HUES48 (cell line): ENCODE data around the gene FHIP1A.

Experiments used
- H3K27ac ChIP-seq: one replicate; pipeline ENCODE4 v1.7.0; 2013; ENCODE audit warnings: low read depth, low read length, inconsistent platforms
- H3K27me3 ChIP-seq: 2 replicates; pipeline ENCODE4 v1.6.1; 2013; ENCODE audit warnings: mild to moderate bottlenecking, low read length; ENCODE audit not compliant: control insufficient read depth, insufficient read depth
- H3K36me3 ChIP-seq: 2 replicates; pipeline ENCODE4 v1.6.1; 2013; ENCODE audit warnings: low read length; ENCODE audit not compliant: control insufficient read depth, insufficient read depth
- H3K4me1 ChIP-seq: 2 replicates; pipeline ENCODE4 v1.6.1; 2013; ENCODE audit warnings: mild to moderate bottlenecking, low read length; ENCODE audit not compliant: control insufficient read depth, insufficient read depth
- H3K4me3 ChIP-seq: 2 replicates; pipeline ENCODE4 v1.5.1; 2013; ENCODE audit warnings: mild to moderate bottlenecking, low read depth, low read length
- H3K9ac ChIP-seq: 2 replicates; pipeline ENCODE4 v1.6.1; 2013; ENCODE audit warnings: mild to moderate bottlenecking, low read depth, low read length, moderate library complexity
- H3K9me3 ChIP-seq: 2 replicates; pipeline ENCODE4 v1.6.1; 2013; ENCODE audit warnings: low read length; ENCODE audit not compliant: control insufficient read depth, insufficient read depth

FHIP1A gene

DNA sequence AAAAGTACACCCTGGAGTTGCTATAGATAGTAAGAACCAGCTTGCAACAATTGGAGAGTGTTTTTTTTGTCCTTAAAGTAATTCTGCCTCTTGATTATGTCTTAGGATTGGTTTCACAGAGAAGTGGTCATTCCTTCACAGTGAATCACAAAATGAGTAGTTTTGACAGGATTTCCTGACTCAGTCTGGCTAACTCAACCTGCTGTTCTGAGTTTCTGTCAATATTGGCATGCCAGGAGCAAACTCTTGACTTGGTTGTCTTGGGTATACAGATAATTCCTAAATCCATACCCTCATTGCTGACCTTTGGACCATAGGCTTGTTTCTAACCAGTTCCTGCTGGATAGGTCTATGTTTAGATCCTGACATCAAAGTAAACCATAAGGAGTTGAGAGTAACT, 9.4 kb downstream of the FHIP1A start:
- Histone ChIP-seq H3K9me3 (no peaks in the 10 kb centered on the region), H3K9ac (no peak overlapping the region), H3K4me3 (no peak overlapping the region), H3K27me3 (no peaks in the 10 kb centered on the region), H3K36me3 (no peaks in the 10 kb centered on the region), H3K27ac (peak overlapping the region; percentile 63), H3K4me1 (peaks cover 23% of the 10 kb centered on the region)

DNA sequence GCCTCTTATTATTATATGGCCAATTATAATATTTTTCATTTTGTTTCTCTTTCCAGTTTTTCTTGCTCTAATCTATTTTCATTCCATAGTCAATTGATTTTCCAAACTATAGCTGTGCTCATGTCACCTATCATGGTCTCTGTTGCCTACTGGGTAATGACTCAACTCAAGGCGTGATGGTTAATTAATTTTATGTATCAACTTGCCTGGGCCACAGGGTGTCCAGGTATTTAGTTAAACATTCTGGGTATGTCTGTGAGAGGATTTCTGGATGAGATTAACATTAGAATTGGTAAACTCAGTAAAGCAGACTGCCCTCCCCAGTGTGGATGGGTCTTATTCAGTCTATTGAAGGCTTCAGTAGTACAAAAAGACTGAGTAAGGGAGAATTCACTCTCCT, 9.9 kb downstream of the FHIP1A start:
- Histone ChIP-seq H3K27ac (peak overlapping the region; percentile 2), H3K27me3 (no peaks in the 10 kb centered on the region), H3K4me3 (no peak overlapping the region), H3K9me3 (no peaks in the 10 kb centered on the region), H3K4me1 (peaks cover 23% of the 10 kb centered on the region), H3K36me3 (no peaks in the 10 kb centered on the region), H3K9ac (no peak overlapping the region)

GRCh38 chr4:151420250-151420807, 11.4 kb downstream of the FHIP1A start:
- Histone ChIP-seq H3K27me3 (no peaks in the 10 kb centered on the region), H3K9me3 (no peaks in the 10 kb centered on the region), H3K4me1 (peaks cover 23% of the 10 kb centered on the region), H3K27ac (no peak overlapping the region), H3K36me3 (no peaks in the 10 kb centered on the region), H3K9ac (no peak overlapping the region), H3K4me3 (no peak overlapping the region)

- Histone ChIP-seq H3K9me3 (no peaks in the 10 kb centered on the region), H3K36me3 (no peaks in the 10 kb centered on the region), H3K4me1 (peaks cover 37% of the 10 kb centered on the region), H3K27me3 (no peaks in the 10 kb centered on the region), H3K9ac (no peak overlapping the region), H3K27ac (no peak overlapping the region), H3K4me3 (no peak overlapping the region)
Observed at GRCh38 chr4:151422854-151423253, 13.9 kb downstream of the FHIP1A start.

DNA sequence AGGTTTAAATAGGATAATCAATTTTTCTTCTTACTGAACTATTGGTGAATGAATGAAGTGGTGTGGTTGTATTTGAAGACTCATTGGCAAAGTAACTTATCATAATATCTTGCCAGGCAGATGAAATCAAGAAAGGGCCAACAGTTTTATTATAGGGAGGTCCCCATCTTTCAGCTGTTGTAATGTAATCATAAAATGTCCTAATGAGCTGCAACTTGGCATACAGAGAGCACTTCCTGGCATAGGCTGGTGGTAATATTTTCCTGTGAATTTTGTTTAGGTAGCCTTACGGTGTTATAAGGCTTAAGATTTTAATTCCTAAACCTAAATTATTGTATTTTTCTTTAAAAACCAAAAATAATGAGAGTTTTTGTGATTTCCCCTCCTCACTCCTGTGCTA, 17.5 kb downstream of the FHIP1A start:
- Histone ChIP-seq H3K27me3 (no peaks in the 10 kb centered on the region), H3K4me1 (peaks cover 52% of the 10 kb centered on the region), H3K36me3 (no peaks in the 10 kb centered on the region), H3K4me3 (no peak overlapping the region), H3K9ac (no peak overlapping the region), H3K27ac (no peak overlapping the region), H3K9me3 (no peaks in the 10 kb centered on the region)

DNA sequence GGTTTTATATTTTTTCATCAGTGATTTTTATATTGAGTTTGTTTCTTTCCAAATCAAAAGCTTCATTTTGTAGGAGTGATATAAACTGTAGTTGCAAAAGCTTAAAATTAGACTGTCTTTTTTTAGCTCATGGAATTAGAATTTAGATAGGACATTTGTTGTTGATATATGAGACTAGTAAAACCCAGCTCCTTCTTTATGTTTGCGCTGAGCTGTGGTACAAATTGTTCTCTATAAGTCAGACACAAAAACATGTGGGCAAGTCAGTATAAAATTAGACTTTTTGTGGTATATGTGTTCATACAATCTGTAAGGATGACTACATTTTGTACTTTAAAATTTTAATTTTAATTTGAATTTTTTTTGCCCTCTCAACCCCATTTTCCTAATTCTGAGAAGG, 18.3 kb downstream of the FHIP1A start:
- no peak overlapping the region for H3K27ac ChIP-seq

DNA sequence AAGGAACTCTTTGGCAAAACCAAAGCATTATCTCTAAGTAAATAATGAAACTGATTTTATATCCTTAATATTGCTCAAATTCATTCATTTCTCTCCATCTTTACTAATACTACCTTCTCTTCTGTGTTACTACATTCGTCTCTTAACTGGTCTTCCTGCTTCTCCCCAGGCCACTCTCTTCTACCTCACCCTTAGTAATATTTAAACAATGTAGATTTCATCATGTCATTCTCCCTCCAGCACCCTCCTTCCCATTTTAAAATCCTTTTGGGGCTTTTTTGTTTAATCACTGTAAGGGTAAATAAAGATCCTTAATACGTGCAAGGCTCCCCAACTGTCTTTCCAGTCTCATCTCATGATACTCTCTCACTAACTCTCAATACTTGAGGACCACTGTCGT, 19.4 kb downstream of the FHIP1A start:
- Histone ChIP-seq H3K9ac (no peak overlapping the region), H3K36me3 (no peaks in the 10 kb centered on the region), H3K27ac (no peak overlapping the region), H3K27me3 (no peaks in the 10 kb centered on the region), H3K4me3 (no peak overlapping the region), H3K9me3 (no peaks in the 10 kb centered on the region), H3K4me1 (peaks cover 67% of the 10 kb centered on the region)

More for the DNA sequence above, 18.3 kb downstream of the FHIP1A start:
- Histone ChIP-seq H3K9me3 (no peaks in the 10 kb centered on the region), H3K9ac (no peak overlapping the region), H3K4me3 (no peak overlapping the region), H3K27me3 (no peaks in the 10 kb centered on the region), H3K4me1 (peaks cover 56% of the 10 kb centered on the region), H3K36me3 (no peaks in the 10 kb centered on the region)

DNA sequence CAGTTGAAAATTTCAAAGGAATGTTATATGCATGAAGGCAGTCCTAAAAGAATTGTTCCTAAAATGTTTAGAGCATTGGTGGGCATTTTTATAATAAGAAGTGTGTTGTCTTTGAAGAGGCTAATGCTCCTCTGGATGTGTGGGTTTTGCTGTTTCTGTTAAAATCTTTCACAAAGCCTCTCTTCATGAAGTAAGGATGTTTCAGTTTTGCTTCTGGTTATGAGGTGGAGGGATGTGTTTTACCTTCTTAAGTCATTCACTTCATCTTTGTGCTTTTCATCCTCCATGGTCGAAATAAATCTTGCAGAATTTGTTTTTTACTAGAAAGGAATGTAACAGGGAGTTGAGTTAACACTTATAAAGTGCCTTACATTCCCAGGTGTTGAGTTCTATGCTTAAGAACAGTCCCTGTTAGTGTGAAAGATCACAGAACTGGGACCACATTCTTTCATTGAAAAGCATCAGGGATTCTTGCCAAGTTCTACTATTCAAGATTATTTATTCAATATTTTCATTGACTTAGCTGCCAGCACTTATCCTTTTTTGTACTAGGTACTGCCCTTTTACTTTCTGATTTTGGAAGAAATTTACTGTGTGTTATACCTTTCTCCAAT, 21.1 kb downstream of the FHIP1A start:
- Histone ChIP-seq H3K9me3 (no peaks in the 10 kb centered on the region), H3K4me1 (peaks cover 71% of the 10 kb centered on the region), H3K4me3 (no peak overlapping the region), H3K9ac (no peak overlapping the region), H3K36me3 (no peaks in the 10 kb centered on the region), H3K27me3 (no peaks in the 10 kb centered on the region), H3K27ac (peak overlapping the region; percentile 67)

DNA sequence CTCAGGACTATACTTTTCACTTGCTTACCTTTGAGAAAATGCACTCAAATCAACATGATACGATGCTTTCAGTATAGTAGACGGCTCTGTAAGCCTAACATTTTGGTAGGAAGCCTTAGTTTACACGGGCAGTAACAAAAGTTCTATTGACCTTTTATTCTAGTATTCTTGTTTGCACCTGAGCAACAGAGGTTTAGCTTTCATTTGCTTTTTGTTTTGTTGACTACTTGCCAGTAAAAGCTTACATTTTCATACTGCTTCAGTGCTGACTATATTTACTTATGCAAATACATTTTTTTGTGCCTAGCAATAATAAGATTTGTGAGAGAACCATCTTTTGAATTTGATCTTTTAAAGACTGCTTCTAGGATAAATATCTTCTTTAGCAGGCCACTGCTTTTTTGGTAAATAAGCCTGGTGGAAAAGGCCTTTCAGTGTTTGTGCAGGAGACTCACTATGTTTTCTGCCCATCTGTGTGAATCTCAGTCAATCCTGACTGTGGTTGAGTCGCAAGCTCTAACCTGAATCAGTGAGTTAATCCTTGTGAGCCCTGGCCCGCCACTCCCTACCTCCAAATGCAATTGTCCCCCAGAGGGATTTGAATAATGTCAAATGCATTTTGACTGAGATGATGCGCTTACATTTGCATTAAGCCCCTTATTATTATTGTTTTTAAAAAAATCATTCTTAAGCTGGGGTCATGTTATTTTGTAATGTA, 21.9 kb downstream of the FHIP1A start:
- Histone ChIP-seq H3K4me1 (peaks cover 68% of the 10 kb centered on the region), H3K9ac (no peak overlapping the region), H3K9me3 (no peaks in the 10 kb centered on the region), H3K27ac (peak overlapping the region; percentile 67), H3K36me3 (no peaks in the 10 kb centered on the region), H3K4me3 (no peak overlapping the region), H3K27me3 (no peaks in the 10 kb centered on the region)

DNA sequence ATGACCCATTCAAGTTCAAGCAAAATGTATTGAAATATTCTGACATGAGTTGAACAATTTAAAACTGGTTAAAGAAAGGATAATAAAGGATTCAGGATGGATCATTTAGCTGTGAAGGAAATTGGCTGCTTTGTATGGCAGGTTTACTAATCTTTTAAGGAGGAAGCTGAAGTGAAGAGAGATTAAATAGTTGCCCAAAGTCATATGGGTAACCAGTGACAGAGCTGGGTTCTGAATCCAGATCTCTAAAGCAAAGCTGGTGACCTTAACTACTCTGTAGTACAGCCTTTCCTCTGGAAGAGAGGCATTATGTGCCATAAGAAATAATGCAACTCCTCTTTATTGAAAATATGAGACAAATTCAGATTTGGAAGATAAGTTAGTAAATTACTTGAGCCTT, 22.8 kb downstream of the FHIP1A start:
- H3K27me3 ChIP-seq, result no peaks in the 10 kb centered on the region
- H3K4me1 ChIP-seq, result peaks cover 59% of the 10 kb centered on the region
- no peaks in the 10 kb centered on the region for H3K9me3 ChIP-seq
- H3K36me3 ChIP-seq, result no peaks in the 10 kb centered on the region
- no peak overlapping the region for H3K27ac ChIP-seq
- no peak overlapping the region for H3K4me3 ChIP-seq
- no peak overlapping the region for H3K9ac ChIP-seq

DNA sequence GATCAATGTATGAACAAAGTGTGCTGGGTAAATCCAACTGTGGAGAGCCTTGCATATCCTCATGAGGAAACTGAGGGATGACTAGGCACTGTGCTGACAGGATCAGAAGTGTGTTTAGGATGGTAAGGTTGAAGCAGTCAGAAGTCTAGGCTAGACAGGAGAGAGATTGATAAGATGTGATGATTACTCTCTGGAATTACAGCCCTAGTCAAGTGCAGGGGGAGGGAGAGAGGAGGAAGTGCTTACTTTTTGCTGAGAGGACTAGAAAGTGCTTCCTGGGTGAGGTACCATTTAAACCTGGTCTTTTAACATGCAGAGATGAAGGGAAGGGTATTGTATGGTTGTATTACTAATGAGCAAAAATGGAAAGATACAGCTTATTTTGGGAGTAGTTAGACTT, 23.7 kb downstream of the FHIP1A start:
- H3K27ac ChIP-seq, result no peak overlapping the region
- H3K9me3 ChIP-seq, result no peaks in the 10 kb centered on the region
- H3K4me1 ChIP-seq, result peaks cover 54% of the 10 kb centered on the region
- no peak overlapping the region for H3K9ac ChIP-seq
- H3K36me3 ChIP-seq, result no peaks in the 10 kb centered on the region
- H3K27me3 ChIP-seq, result no peaks in the 10 kb centered on the region
- H3K4me3 ChIP-seq, result no peak overlapping the region
